Caki2 (cell line): ENCODE data around the gene JAML. TPM values are rescaled to one million over a fixed set of nuclear protein-coding genes. Genes with fewer than 3 reads are reported as not detected.
A peak's percentile ranks its signal among the peaks of the same experiment; 100 is the strongest.

Experiments
- DNase-seq: peaks from one replicate; pipeline ENCODE4 v3.0.0-alpha.2; 2015; ENCODE audit warnings: low read depth
- in situ Hi-C: cut with HindIII; loops from 2 replicates; pipeline ENCODE4 v1.10.0; 2016; ENCODE audit warnings: low sequenced_read_pairs, low pct_unique_long_range_greater_than_20kb, mixed read lengths
- total RNA-seq: library from RNA; depleted of rRNA; stranded (reverse); fragments of >200 nt; shearing (Covaris generic); gene quantifications from 2 replicates; pipeline ENCODE4 v1.2.3, GENCODE V29; 2014; ENCODE audit warnings: low replicate concordance

JAML gene
- total RNA-seq, 1 experiment from 2014 or later = not detected

- DNase-seq = no peak
- in situ Hi-C loops = no loop called here
Observed at GRCh38 chr11:118156531-118157185, 68.2 kb downstream of the JAML start.

- no peak for DNase-seq
- in situ Hi-C loops = no loop called here
Observed at GRCh38 chr11:118155776-118156530, 68.9 kb downstream of the JAML start.

- in situ Hi-C loops = no loop called here
Observed at GRCh38 chr11:118154641-118155040, 70.2 kb downstream of the JAML start.

GRCh38 chr11:118153976-118154375 lies 70.8 kb downstream of the JAML start:
- no peak for DNase-seq
- in situ Hi-C loops = no loop called here

More at GRCh38 chr11:118154641-118155040, 70.2 kb downstream of the JAML start:
- no peak for DNase-seq

GRCh38 chr11:118153516-118153915 lies 71.3 kb downstream of the JAML start:
- DNase-seq = no peak
- in situ Hi-C loops = no loop called here

GRCh38 chr11:118152552-118153471 lies 72.0 kb downstream of the JAML start, which contains the start of gene SCN4B:
Gene SCN4B, minus strand, starts transcription at chr11:118152823. Its CDS starts 150 bp downstream, at chr11:118152673.
- DNase-seq = peak; percentile 48
- in situ Hi-C loops = no loop called here

GRCh38 chr11:118152020-118152551 lies 72.7 kb downstream of the JAML start:
- in situ Hi-C loops = no loop called here
- no peak for DNase-seq

GRCh38 chr11:118151431-118151830 lies 73.4 kb downstream of the JAML start:
- DNase-seq = no peak
- in situ Hi-C loops = no loop called here

GRCh38 chr11:118149493-118149892 lies 75.3 kb downstream of the JAML start:
- in situ Hi-C loops = no loop called here
- DNase-seq = no peak

- no peak for DNase-seq
- in situ Hi-C loops = no loop called here
Observed at GRCh38 chr11:118148856-118149255, 76.0 kb downstream of the JAML start.

GRCh38 chr11:118148240-118148639 lies 76.6 kb downstream of the JAML start:
- in situ Hi-C loops = no loop called here
- no peak for DNase-seq

GRCh38 chr11:118147502-118147901 lies 77.3 kb downstream of the JAML start:
- in situ Hi-C loops = no loop called here
- DNase-seq = no peak

GRCh38 chr11:118146554-118146953 lies 78.3 kb downstream of the JAML start:
- in situ Hi-C loops = no loop called here

GRCh38 chr11:118145285-118146227 lies 79.3 kb downstream of the JAML start:
- peak; percentile 79 for DNase-seq
- in situ Hi-C loops = no loop called here

More at GRCh38 chr11:118146554-118146953, 78.3 kb downstream of the JAML start:
- no peak for DNase-seq

GRCh38 chr11:118144301-118145268 lies 80.2 kb downstream of the JAML start:
- in situ Hi-C loops = no loop called here
- DNase-seq = no peak
